AG04450 (cell line): ENCODE measurements around the gene OOSP4A. TPM values are rescaled to one million over a fixed set of nuclear protein-coding genes. Genes with fewer than 3 reads are reported as not detected.

ENCODE experiments used
- CTCF ChIA-PET: fragments of 300-600, 350-600 bp; formaldehyde crosslinking; extraction: SDS; loops from one replicate; lab custom pipeline; 2022; ENCODE audit warnings: antibody characterized with exemption, inconsistent platforms; lab: Charles Lee
- POLR2A ChIA-PET: fragments of 350-600 bp; formaldehyde crosslinking; extraction: SDS; loops from one replicate; lab custom pipeline; 2021; ENCODE audit warnings: antibody characterized with exemption, inconsistent platforms; lab: Yijun Ruan, JAX
- DNase-seq: peaks from one replicate; pipeline ENCODE4 v3.0.0-alpha.2; 2011; ENCODE audit warnings: low read depth, low spot score
- H3K27ac ChIP-seq: one replicate; pipeline ENCODE4 v1.5.1; 2012; ENCODE audit warnings: low read depth, low read length, control low read depth
- H3K27me3 ChIP-seq: one replicate; pipeline ENCODE4 v1.6.0; 2012; ENCODE audit warnings: low read length; ENCODE audit not compliant: control insufficient read depth, insufficient read depth
- H3K4me3 ChIP-seq: 2 replicates; pipeline ENCODE4 v1.5.1; 2011; ENCODE audit warnings: mild to moderate bottlenecking, low read depth, low read length, control low read depth
- H3K9me3 ChIP-seq: 2 replicates; pipeline ENCODE4 v1.5.1; 2012; ENCODE audit warnings: low read length; ENCODE audit not compliant: control insufficient read depth, insufficient read depth
- CTCF ChIP-seq: IDR thresholded peaks from 2 replicates; pipeline ENCODE4 v1.5.1; 2011; ENCODE audit warnings: low read depth, low read length, control low read depth, inconsistent platforms
- polyA minus RNA-seq: library from RNA; depleted of rRNA, polyadenylated mRNA; stranded (reverse); fragments of >200 nt; gene quantifications from 2 replicates; pipeline ENCODE4 v1.2.3, GENCODE V29; 2011; rRNA and poly(A)+ RNA removed
- polyA plus RNA-seq: library from polyadenylated mRNA; depleted of rRNA; stranded (reverse); fragments of >200 nt; gene quantifications from 2 replicates; pipeline ENCODE4 v1.2.3, GENCODE V29; 2011; rRNA removed

The OOSP4A gene
- polyA plus RNA-seq (not detected in 2 replicates), polyA minus RNA-seq (not detected in 2 replicates)

DNA sequence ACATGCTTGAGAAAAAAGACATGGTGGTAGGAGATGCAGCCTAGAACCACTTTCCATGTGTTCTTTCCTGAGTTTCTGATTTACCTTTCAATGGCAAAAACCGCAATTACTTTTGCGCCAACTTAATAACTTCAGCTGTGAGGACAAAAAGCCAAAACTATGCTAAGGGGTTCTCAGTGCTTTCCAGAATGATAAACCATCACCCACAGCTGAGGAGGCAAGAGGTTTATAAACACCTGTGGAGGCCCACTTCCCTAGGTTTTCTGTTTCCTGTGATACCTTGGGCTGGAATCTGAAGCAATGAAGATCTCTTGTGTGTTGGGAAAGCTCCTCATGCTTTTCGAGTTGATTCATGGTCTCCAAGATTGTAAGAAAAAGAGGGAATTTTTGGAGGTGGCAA lies at the start of gene OOSP4A:
Gene OOSP4A (plus strand): TSS at position 301 of the 400 bp plus-strand sequence. CDS start 0 bp downstream, at position 301.
- CTCF ChIA-PET = no interaction called here
- POLR2A ChIA-PET = no interaction called here
- no peak for DNase-seq
- H3K27me3 ChIP-seq = no peaks in the 10 kb centered on the region
- TF ChIP-seq CTCF = no peak
- H3K27ac ChIP-seq = no peak within 1 kb of the TSS
- H3K4me3 ChIP-seq = no peak within 1 kb of the TSS
- H3K9me3 ChIP-seq = no peaks in the 10 kb centered on the region

GRCh38 chr11:59918480-59918879 lies 45.4 kb upstream of the OOSP4A start:
- Histone ChIP-seq H3K9me3 (peaks cover 6% of the 10 kb centered on the region), H3K4me3 (no peak overlapping the region), H3K27me3 (no peaks in the 10 kb centered on the region), H3K27ac (no peak overlapping the region)
- no peak for DNase-seq
- no peak for TF ChIP-seq CTCF
- ChIA-PET POLR2A (no interaction called here), CTCF (interaction anchor here (1.1 to 1.3 kb wide), 3 partner anchors 11 to 95 kb away, joined by 3 to 5 read pairs (median 3); no protein-coding TSS in a partner anchor)

GRCh38 chr11:59918987-59919589 lies 44.7 kb upstream of the OOSP4A start:
- CTCF ChIA-PET = interaction anchor here (0.8 to 1.3 kb wide), 5 partner anchors 10 to 386 kb away, joined by 3 to 6 read pairs (median 3); no protein-coding TSS in a partner anchor
- Histone ChIP-seq H3K4me3 (no peak overlapping the region), H3K27ac (no peak overlapping the region), H3K27me3 (no peaks in the 10 kb centered on the region), H3K9me3 (peaks cover 7% of the 10 kb centered on the region)
- no peak for TF ChIP-seq CTCF
- POLR2A ChIA-PET = no interaction called here
- DNase-seq = no peak

DNA sequence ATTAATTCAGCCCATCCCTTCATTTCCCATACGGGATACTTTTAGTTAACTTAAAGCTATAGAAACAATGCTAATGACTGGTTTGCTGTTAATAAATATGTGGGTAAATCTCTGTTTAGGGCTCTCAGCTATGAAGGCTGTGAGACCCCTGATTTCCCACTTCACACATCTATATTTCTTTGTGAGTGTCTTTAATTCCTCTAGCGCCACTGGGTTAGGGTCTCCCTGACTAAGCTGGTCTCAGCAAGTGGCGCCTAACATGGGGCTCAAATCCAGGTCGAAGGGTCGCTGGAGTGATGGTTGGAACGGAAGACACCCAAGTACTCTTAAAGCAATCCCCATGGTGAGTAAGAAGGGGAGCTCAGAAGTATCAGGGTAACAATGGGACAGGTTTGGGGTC lies 40.0 kb upstream of the OOSP4A start:
- H3K9me3 ChIP-seq = peaks cover 7% of the 10 kb centered on the region; the same call in 1 of the 2 replicates
- DNase-seq = no peak
- TF ChIP-seq CTCF = no peak
- CTCF ChIA-PET = no interaction called here
- H3K27ac ChIP-seq = no peak overlapping the region
- no peak overlapping the region for H3K4me3 ChIP-seq
- POLR2A ChIA-PET = no interaction called here
- H3K27me3 ChIP-seq = no peaks in the 10 kb centered on the region

DNA sequence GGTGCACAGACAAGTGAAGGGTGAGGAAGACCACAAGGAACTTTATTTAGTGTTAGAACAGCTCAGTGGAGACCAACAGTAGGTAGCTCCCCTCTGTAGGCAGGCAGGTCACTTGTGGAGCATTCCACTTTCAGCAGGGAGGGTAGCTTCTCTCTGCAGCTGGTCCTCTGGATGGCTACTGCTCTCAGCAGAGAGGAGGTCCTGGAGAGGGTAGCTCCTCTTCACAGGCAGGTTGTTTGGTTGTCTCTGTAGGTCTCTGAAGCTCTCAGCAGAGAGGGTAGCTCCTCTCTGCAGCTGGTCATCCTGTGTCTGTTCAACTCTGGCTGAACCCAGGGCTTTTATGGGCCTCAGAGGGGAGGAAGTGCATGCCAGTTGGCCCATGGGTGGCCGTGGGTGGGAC lies 32.1 kb upstream of the OOSP4A start:
- CTCF ChIA-PET = no interaction called here
- no peak for DNase-seq

More for the DNA sequence above, 32.1 kb upstream of the OOSP4A start:
- H3K9me3 ChIP-seq = peaks cover 6% of the 10 kb centered on the region
- no peaks in the 10 kb centered on the region for H3K27me3 ChIP-seq
- POLR2A ChIA-PET = no interaction called here
- TF ChIP-seq CTCF = no peak
- no peak overlapping the region for H3K27ac ChIP-seq
- no peak overlapping the region for H3K4me3 ChIP-seq
